ENCODE results near the gene WNT3A.

The WNT3A gene

DNA sequence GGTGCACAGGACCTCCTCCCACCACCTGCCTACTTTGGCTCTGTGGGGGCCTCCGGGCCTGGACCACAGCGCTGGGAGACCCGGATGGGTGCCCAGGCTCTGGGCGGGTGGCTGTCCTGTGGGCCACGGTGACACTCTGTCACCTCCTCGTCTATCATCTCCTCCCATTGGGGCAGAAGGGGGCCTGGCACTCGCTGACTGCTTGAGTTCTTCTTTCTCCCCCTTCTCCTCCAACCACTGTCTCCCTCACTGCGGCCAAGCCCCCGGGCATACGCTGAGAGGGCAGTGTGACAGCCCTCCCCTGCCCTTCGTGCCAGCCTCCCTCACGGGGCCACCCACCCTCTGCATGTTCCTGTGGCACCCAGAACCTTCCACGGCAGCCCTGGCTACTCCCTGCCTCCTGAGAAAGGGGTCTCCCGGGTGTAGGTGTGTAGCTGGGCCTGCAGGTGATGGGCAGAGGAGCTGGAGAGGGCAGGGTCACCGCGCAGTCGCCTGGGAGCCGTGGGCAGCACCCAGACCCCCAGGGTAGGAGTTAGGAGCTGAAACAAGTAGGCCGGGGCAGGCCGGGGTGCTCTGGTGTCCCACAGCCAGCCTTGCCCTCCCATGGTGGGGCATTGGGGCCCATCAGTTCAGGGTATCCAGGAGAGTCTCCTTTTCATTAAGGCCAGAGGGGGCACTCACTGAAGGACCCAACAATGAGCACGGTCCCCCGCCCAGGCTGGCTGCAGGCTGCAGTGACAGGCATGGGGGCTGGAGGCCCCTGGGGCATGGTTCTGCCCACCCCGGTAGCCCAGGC lies 66.5 kb downstream of the WNT3A start:
- no peaks in the 10 kb centered on the region for H3K36me3 ChIP-seq (ENCODE audit: control insufficient read depth, insufficient read depth, low read length)
- TF ChIP-seq, protein P1, sequence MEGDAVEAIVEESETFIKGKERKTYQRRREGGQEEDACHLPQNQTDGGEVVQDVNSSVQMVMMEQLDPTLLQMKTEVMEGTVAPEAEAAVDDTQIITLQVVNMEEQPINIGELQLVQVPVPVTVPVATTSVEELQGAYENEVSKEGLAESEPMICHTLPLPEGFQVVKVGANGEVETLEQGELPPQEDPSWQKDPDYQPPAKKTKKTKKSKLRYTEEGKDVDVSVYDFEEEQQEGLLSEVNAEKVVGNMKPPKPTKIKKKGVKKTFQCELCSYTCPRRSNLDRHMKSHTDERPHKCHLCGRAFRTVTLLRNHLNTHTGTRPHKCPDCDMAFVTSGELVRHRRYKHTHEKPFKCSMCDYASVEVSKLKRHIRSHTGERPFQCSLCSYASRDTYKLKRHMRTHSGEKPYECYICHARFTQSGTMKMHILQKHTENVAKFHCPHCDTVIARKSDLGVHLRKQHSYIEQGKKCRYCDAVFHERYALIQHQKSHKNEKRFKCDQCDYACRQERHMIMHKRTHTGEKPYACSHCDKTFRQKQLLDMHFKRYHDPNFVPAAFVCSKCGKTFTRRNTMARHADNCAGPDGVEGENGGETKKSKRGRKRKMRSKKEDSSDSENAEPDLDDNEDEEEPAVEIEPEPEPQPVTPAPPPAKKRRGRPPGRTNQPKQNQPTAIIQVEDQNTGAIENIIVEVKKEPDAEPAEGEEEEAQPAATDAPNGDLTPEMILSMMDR (IDR thresholded peaks at IDR 0.05), result no peak

DNA sequence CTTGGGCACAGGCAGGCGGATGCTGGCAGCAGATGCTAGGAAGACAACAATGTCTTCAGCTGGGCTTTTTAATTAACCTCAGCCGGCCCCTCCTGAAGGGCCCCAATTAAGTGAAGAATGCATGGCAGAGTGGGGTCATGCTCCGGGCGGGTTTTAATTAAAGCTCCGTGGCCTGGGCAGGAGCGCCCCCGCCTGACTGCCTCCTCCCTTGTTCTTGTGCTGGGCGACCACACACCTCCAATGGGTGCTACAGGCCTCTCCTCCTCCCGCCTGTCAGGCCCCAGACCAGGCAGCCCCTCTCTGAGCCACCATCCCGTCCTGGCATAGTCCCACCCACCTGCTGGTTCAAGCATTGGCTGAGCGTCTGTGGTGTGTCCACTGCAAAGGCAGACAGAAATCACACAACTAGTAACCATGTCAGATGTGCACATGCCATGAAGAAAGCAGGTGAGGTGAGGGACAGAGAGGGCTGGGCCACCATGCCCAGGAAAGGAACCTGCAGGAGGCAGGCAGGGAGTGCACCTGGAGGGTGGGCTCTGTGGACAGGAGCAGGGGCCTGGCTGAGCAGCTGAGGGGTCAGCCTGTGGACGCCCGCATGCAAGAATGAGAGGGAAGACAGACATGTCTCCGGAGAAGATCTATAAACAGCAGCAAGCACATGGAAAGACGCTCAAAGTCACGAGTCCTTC lies 67.2 kb downstream of the WNT3A start:
- Histone ChIP-seq H3K4me1 (no peaks in the 10 kb centered on the region), H3K36me3 (ENCODE audit: control insufficient read depth, insufficient read depth, low read length) (no peaks in the 10 kb centered on the region), H3K27ac (no peak overlapping the region), H3K4me3 (ENCODE audit: low read depth, low read length) (no peak overlapping the region), H3K27me3 (ENCODE audit: control insufficient read depth, insufficient read depth, low read length) (no peaks in the 10 kb centered on the region), H3K9ac (no peak overlapping the region), H3K4me2 (ENCODE audit: low read length) (no peak overlapping the region), H3K79me2 (no peaks in the 10 kb centered on the region), H3K9me3 (ENCODE audit: control insufficient read depth, low read length) (no peaks in the 10 kb centered on the region), H2AFZ (no peak overlapping the region)
- TF ChIP-seq, protein P1 (IDR thresholded peaks at IDR 0.05), result no peak

More for the DNA sequence above, 66.5 kb downstream of the WNT3A start:
- no peak overlapping the region for H3K4me3 ChIP-seq (ENCODE audit: low read depth, low read length)
- no peaks in the 10 kb centered on the region for H3K27me3 ChIP-seq (ENCODE audit: control insufficient read depth, insufficient read depth, low read length)
- H3K27ac ChIP-seq, result no peak overlapping the region
- no peaks in the 10 kb centered on the region for H3K9me3 ChIP-seq (ENCODE audit: control insufficient read depth, low read length)
- H3K79me2 ChIP-seq, result no peaks in the 10 kb centered on the region
- no peak overlapping the region for H3K4me2 ChIP-seq (ENCODE audit: low read length)
- H2AFZ ChIP-seq, result no peak overlapping the region
- no peak overlapping the region for H3K9ac ChIP-seq
- H3K4me1 ChIP-seq, result no peaks in the 10 kb centered on the region

DNA sequence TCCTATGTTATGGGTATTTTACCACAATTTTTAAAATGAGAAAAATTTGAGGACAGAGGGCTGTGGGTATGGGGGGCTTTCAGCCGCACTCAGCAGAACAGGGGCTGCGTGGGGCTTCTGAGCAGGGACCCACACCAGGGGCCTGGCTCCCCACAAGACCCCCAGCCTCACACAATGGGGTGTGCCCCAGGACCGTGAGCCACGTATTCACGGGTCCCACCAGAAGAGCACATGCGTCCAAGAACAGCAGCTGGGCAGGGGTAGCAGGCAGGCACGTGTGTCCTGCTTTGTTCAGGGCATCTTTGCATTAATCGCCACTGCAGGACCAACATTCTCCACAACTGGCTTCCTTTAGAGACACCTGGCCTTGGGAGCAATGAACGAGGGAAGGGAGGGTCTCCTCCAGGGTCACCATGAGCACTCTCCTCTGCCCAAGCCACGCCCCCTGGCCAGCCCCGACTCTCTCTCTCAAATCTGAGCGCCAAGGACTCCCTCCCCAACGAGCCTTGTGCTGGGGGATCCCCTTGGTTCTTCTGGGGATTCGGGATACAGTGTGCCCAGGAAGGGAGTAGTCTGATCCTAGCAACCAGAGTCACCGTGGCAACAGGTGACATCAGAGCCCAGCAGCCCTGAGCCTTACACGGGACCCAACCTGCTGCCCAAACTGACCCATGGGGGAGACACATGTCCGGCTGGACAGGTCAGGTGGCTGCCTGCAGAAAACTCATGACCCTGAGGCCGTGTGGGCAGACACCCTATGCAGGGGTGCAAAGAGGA lies 68.3 kb downstream of the WNT3A start:
- Histone ChIP-seq H3K9me3 (ENCODE audit: control insufficient read depth, low read length) (no peaks in the 10 kb centered on the region), H3K9ac (no peak overlapping the region), H3K36me3 (ENCODE audit: control insufficient read depth, insufficient read depth, low read length) (no peaks in the 10 kb centered on the region), H3K27ac (no peak overlapping the region), H3K4me1 (no peaks in the 10 kb centered on the region), H3K4me2 (ENCODE audit: low read length) (no peak overlapping the region), H2AFZ (no peak overlapping the region), H3K4me3 (ENCODE audit: low read depth, low read length) (no peak overlapping the region), H3K79me2 (no peaks in the 10 kb centered on the region), H3K27me3 (ENCODE audit: control insufficient read depth, insufficient read depth, low read length) (no peaks in the 10 kb centered on the region)
- TF ChIP-seq, protein P1 (IDR thresholded peaks at IDR 0.05), result no peak

DNA sequence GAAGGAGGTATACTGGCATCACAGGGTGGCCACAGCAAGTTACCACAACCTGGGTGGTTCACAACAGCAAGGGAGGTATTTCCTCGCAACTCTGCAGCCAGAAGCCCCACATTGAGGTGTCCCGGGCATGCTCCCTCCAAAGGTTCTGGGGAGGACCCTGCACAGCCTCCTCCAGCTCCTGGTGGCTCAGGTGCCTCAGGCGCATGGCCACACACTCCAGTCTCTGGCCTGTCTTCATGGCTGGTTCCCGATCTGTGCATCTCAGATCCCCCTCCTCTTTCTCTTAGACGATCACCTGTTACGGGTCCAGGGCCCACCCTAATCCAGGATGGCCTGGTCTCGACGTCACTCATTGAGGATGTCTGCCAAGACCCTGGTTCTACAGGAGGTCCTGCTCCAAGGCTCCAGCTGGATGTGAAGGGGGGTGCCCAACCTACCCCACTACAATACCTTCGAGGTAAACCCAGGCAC lies 69.0 kb downstream of the WNT3A start:
- Histone ChIP-seq H2AFZ (no peak overlapping the region), H3K27ac (no peak overlapping the region), H3K9me3 (ENCODE audit: control insufficient read depth, low read length) (no peaks in the 10 kb centered on the region), H3K9ac (no peak overlapping the region), H3K4me3 (ENCODE audit: low read depth, low read length) (no peak overlapping the region), H3K27me3 (ENCODE audit: control insufficient read depth, insufficient read depth, low read length) (no peaks in the 10 kb centered on the region), H3K36me3 (ENCODE audit: control insufficient read depth, insufficient read depth, low read length) (no peaks in the 10 kb centered on the region), H3K4me2 (ENCODE audit: low read length) (no peak overlapping the region), H3K79me2 (no peaks in the 10 kb centered on the region), H3K4me1 (no peaks in the 10 kb centered on the region)
- TF ChIP-seq, protein P1 (IDR thresholded peaks at IDR 0.05), result no peak

Data from parathyroid adenoma (tissue), 2 donors.